Tibial nerve (tissue), 4 donors: Measurements from ENCODE around the gene EVPL. TPM values are rescaled to one million over a fixed set of nuclear protein-coding genes. Genes with fewer than 3 reads are reported as not detected.

ENCODE experiments used
- DNase-seq, 2 donors: peaks; one replicate each; pipeline ENCODE4 v3.0.0-alpha.2; 2019; ENCODE audit warnings: low spot score in 2 of 2
- H3K27ac ChIP-seq, 4 donors: fragments of 200-600 bp; sonication (generic) in 3 of 4; one replicate each; pipeline ENCODE4 v1.5.1; 2017 to 2019; ENCODE audit warnings: mild to moderate bottlenecking in 1 of 4
- H3K27me3 ChIP-seq, 2 donors: fragments of 200-600 bp; sonication (generic) in 1 of 2; one replicate each; pipeline versions ENCODE4 v1.5.1 to v1.6.0; 2017 to 2019
- H3K36me3 ChIP-seq, 3 donors: fragments of 200-600 bp; sonication (generic); one replicate each; pipeline ENCODE4 v1.5.1; 2018 to 2019
- H3K4me1 ChIP-seq, 4 donors: fragments of 200-600 bp; sonication (generic) in 3 of 4; one replicate each; pipeline ENCODE4 v1.5.1; 2017 to 2019
- H3K4me3 ChIP-seq, 4 donors: fragments of 200-600 bp; sonication (generic) in 3 of 4; one replicate each; pipeline ENCODE4 v1.5.1; 2017 to 2019; ENCODE audit warnings: mild to moderate bottlenecking in 1 of 4, moderate library complexity in 1 of 4
- H3K9me3 ChIP-seq, 4 donors: fragments of 200-600 bp; sonication (generic) in 3 of 4; one replicate each; pipeline ENCODE4 v1.5.1; 2017 to 2019
- CTCF ChIP-seq, 5 experiments: fragments of 200-600 bp in 3 of 5; fragments of 450-650 bp in 2 of 5; sonication (generic) in 3 of 5; IDR thresholded peaks; one replicate each; pipeline ENCODE4 v1.5.1; 2016 to 2019; ENCODE audit warnings: antibody characterized with exemption in 5 of 5, mild to moderate bottlenecking in 3 of 5, moderate library complexity in 2 of 5
- EP300 ChIP-seq, 2 donors: sonication (generic); formaldehyde crosslinking; IDR thresholded peaks; one replicate each; pipeline ENCODE4 v1.6.1; 2017; ENCODE audit warnings: antibody characterized with exemption in 2 of 2, mild to moderate bottlenecking in 1 of 2
- POLR2A ChIP-seq, 2 donors: fragments of 450-650 bp; IDR thresholded peaks; one replicate each; pipeline ENCODE4 v1.6.1; 2017; ENCODE audit warnings: antibody characterized with exemption in 2 of 2, mild to moderate bottlenecking in 2 of 2, moderate library complexity in 2 of 2
- WGBS, 2 donors: methylation state at CpG; one replicate each; pipeline ENCODE4 v1.1.5; 2018; 5-methylcytosine and 5-hydroxymethylcytosine counted together
- total RNA-seq, 4 donors: library from RNA; depleted of rRNA; stranded (reverse); fragments of >200 nt; gene quantifications; one replicate each; pipeline ENCODE4 v1.1.0, GENCODE V29; 2016

The EVPL gene
- total RNA-seq, 4 donors from 2014 or later: 0.98 to 3.0 (median 2.1) TPM; not detected in 1

- H3K27ac ChIP-seq: no peak overlapping the region
- peaks cover 0 to 3% of the 10 kb centered on the region in 2 donors for H3K27me3 ChIP-seq
- TF ChIP-seq EP300 (IDR thresholded peaks at IDR 0.05) (no peak), CTCF (IDR thresholded peaks at IDR 0.05) (no peak), POLR2A (IDR thresholded peaks at IDR 0.05) (no peak)
- no peaks in the 10 kb centered on the region for H3K36me3 ChIP-seq
- DNase-seq: no peak
- no peaks in the 10 kb centered on the region for H3K9me3 ChIP-seq
- H3K4me3 ChIP-seq: no peak overlapping the region
- 64 to 68% methylated on average over 20 of the region's 20 CpGs for WGBS, 2 donors
- H3K4me1 ChIP-seq: peaks cover 0 to 7% (median 0%) of the 10 kb centered on the region in 4 donors
Measured at GRCh38 chr17:76032073-76032779, 5.1 kb upstream of the EVPL start.

GRCh38 chr17:76026714-76027158, 370 bp downstream of the EVPL start:
- peak overlapping the region in 1 of 4 donors; percentile 15 for H3K4me3 ChIP-seq
- no peak for TF ChIP-seq CTCF (IDR thresholded peaks at IDR 0.05)
- 40 to 71% methylated on average over 1 to 2 of the region's 15 CpGs for WGBS, 2 donors

GRCh38 chr17:76025294-76025693, 1.8 kb downstream of the EVPL start:
- no peak for TF ChIP-seq POLR2A (IDR thresholded peaks at IDR 0.05)
- no peak overlapping the region for H3K4me3 ChIP-seq
- H3K36me3 ChIP-seq: no peaks in the 10 kb centered on the region
- peaks cover 0 to 3% (median 0%) of the 10 kb centered on the region in 4 donors for H3K4me1 ChIP-seq
- DNase-seq: no peak
- no peak overlapping the region for H3K27ac ChIP-seq
- H3K27me3 ChIP-seq: peaks cover 0 to 26% of the 10 kb centered on the region in 2 donors
- no peaks in the 10 kb centered on the region for H3K9me3 ChIP-seq
- WGBS, 2 donors: 89 to 90% methylated on average over 12 of the region's 12 CpGs

More at GRCh38 chr17:76026714-76027158, 370 bp downstream of the EVPL start:
- Histone ChIP-seq H3K4me1 (peaks cover 0 to 3% (median 0%) of the 10 kb centered on the region in 4 donors), H3K36me3 (no peaks in the 10 kb centered on the region), H3K27me3 (peaks cover 0 to 17% of the 10 kb centered on the region in 2 donors), H3K27ac (peak overlapping the region in 1 of 4 donors; percentile 19), H3K9me3 (no peaks in the 10 kb centered on the region)
- DNase-seq: no peak

GRCh38 chr17:76024353-76024752, 2.8 kb downstream of the EVPL start:
- no peaks in the 10 kb centered on the region for H3K36me3 ChIP-seq
- WGBS, 2 donors: 82 to 83% methylated on average over 9 of the region's 9 CpGs
- TF ChIP-seq POLR2A (IDR thresholded peaks at IDR 0.05): no peak
- no peak for TF ChIP-seq CTCF (IDR thresholded peaks at IDR 0.05)
- no peak for TF ChIP-seq EP300 (IDR thresholded peaks at IDR 0.05)

GRCh38 chr17:76023900-76024237, 3.2 kb downstream of the EVPL start:
- Histone ChIP-seq H3K27ac (no peak overlapping the region), H3K36me3 (no peaks in the 10 kb centered on the region), H3K27me3 (peaks cover 0 to 22% of the 10 kb centered on the region in 2 donors), H3K9me3 (no peaks in the 10 kb centered on the region), H3K4me3 (no peak overlapping the region), H3K4me1 (no peaks in the 10 kb centered on the region)
- DNase-seq: no peak
- TF ChIP-seq EP300 (IDR thresholded peaks at IDR 0.05): no peak
- no peak for TF ChIP-seq POLR2A (IDR thresholded peaks at IDR 0.05)
- no peak for TF ChIP-seq CTCF (IDR thresholded peaks at IDR 0.05)
- WGBS, 2 donors: 84 to 92% methylated on average over 7 to 9 of the region's 9 CpGs

More at GRCh38 chr17:76024353-76024752, 2.8 kb downstream of the EVPL start:
- Histone ChIP-seq H3K9me3 (no peaks in the 10 kb centered on the region), H3K4me1 (no peaks in the 10 kb centered on the region), H3K27ac (no peak overlapping the region), H3K4me3 (no peak overlapping the region), H3K27me3 (peaks cover 0 to 26% of the 10 kb centered on the region in 2 donors)
- no peak for DNase-seq
